OCI-LY1 (cell line): ENCODE results near the gene LCNL1.

Experiments
- EZH2 ChIP-seq: fragments of 200-600 bp; sonication (generic), shearing (Covaris generic); IDR thresholded peaks from 2 replicates; pipeline ENCODE4 v1.8.0; 2017; ENCODE audit warnings: borderline replicate concordance, mixed run types, mild to moderate bottlenecking, antibody characterized with exemption, low read length, moderate library complexity, mixed read lengths
- TF ChIP-seq, protein P1 (sequence below): fragments of 200-600 bp; sonication (generic), shearing (Covaris generic); IDR thresholded peaks from 2 replicates; pipeline ENCODE4 v1.5.1; 2017; ENCODE audit warnings: mild to moderate bottlenecking, antibody characterized with exemption, low read length, moderate library complexity, mixed read lengths

DNA sequence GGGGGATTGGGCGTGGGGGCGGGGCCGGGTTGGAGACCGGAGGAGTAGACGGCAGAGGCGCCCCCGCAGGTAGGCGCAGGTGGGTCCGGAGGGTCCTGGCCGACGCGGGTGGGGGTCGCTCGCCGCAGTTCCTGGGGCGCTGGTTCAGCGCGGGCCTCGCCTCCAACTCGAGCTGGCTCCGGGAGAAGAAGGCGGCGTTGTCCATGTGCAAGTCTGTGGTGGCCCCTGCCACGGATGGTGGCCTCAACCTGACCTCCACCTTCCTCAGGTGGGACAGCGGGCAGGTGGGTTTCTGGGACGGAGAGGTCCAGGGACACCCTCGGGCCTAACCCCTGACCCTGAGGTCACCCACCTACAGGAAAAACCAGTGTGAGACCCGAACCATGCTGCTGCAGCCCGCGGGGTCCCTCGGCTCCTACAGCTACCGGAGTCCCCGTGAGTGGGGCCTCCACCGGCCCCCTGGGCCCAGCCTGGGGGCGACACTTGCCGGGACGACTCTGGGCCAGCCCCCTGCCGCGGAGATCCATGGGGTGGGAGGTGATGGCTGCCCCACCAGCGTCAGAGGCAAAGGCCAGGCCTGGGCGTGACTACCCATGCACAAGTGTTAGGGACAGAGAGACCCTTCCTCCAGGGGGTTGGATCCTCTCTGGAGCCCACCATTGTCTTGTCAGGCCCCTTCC, 3.8 kb upstream of the LCNL1 start:
- no peak for TF ChIP-seq EZH2
- TF ChIP-seq, protein P1, sequence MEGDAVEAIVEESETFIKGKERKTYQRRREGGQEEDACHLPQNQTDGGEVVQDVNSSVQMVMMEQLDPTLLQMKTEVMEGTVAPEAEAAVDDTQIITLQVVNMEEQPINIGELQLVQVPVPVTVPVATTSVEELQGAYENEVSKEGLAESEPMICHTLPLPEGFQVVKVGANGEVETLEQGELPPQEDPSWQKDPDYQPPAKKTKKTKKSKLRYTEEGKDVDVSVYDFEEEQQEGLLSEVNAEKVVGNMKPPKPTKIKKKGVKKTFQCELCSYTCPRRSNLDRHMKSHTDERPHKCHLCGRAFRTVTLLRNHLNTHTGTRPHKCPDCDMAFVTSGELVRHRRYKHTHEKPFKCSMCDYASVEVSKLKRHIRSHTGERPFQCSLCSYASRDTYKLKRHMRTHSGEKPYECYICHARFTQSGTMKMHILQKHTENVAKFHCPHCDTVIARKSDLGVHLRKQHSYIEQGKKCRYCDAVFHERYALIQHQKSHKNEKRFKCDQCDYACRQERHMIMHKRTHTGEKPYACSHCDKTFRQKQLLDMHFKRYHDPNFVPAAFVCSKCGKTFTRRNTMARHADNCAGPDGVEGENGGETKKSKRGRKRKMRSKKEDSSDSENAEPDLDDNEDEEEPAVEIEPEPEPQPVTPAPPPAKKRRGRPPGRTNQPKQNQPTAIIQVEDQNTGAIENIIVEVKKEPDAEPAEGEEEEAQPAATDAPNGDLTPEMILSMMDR = no peak
